ENCODE results near the gene SPON2. TPM values are rescaled to one million over a fixed set of nuclear protein-coding genes. Genes with fewer than 3 reads are reported as not detected.

The SPON2 gene
- total RNA-seq, 3 donors from 2014 or later (not counting 1 experiment from before 2014, with no cell fraction given) = 1,124 to 1,574 (median 1,339) TPM

DNA sequence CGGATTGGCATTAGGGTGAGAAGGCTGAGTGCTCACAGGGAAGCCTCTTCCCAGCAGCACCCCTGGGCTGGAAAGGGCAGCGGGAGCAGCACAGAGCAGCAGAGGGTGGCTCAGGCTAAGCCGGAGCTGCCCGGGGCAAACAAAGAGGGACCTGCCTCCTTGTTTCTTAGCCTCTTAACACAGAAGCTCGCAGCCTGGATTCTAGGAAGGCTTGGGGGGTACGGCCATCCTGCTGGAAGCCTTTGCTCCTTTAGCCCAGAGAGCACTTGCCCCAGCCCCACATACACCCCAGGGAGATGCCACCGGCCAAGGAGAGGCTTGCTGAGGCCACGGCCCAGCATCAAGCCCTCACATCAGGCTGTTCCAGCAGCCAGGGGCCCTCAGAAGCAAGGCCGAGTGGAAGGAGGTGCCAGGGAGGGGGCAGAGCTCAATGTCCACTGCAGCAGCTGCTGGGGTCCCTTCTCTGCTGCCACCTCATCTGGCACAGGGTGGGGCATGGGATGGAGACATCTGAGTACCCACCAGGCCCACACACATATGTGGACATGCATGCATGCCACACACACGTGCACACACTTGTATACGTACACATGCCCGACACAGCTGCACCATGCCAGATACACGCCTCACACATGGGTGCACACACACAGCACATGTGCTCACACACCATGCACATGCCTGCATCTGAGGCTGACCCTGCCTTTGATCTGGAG, 20.3 kb upstream of the SPON2 start:
- H3K27ac Mint-ChIP-seq = peak overlapping the region; percentile 43 to 65
- 94% methylated on average over 13 of the region's 13 CpGs for WGBS (ENCODE audit: insufficient coverage)

DNA sequence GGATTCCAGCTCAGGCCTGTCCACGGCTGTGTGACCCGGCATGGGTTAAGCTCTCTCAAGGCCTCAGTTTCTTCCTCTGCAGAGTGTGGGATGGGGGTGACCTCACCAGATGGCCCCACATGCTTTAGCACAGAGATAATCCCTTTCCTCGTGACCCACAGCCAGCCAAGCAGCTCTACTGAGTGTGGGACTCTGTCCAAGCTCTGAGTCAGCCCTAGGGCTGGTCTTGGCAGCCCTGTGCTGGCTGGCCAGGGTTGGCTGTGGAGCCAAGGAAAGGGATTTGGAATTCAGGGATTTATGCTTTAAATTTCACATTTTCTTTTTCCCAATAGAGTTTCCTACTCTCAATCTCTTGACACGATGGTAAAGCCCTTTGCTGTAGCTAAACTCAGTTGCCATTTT, 19.7 kb upstream of the SPON2 start:
- Mint-ChIP-seq H3K4me1 (peaks cover 28 to 49% of the 10 kb centered on the region in 2 donors), H3K9me3 (no peaks in the 10 kb centered on the region), H3K4me3 (no peak overlapping the region)

More for the DNA sequence above, 20.3 kb upstream of the SPON2 start:
- H3K4me3 Mint-ChIP-seq = no peak overlapping the region
- Histone ChIP-seq H3K4me3 (ENCODE audit: low read length) (no peak overlapping the region), H3K4me1 (ENCODE audit: control insufficient read depth, insufficient read depth, low read length) (peaks cover 48% of the 10 kb centered on the region), H3K9me3 (ENCODE audit: control insufficient read depth, insufficient read depth, low read length) (no peaks in the 10 kb centered on the region), H3K27ac (ENCODE audit: low read length) (no peak overlapping the region), H3K27me3 (ENCODE audit: control insufficient read depth, insufficient read depth, low read length) (no peaks in the 10 kb centered on the region), H3K36me3 (ENCODE audit: control insufficient read depth, insufficient read depth, low read length) (peaks cover 19% of the 10 kb centered on the region)
- intact Hi-C loops (cut with micrococcal nuclease) = no loop called here
- TF ChIP-seq, protein P1, sequence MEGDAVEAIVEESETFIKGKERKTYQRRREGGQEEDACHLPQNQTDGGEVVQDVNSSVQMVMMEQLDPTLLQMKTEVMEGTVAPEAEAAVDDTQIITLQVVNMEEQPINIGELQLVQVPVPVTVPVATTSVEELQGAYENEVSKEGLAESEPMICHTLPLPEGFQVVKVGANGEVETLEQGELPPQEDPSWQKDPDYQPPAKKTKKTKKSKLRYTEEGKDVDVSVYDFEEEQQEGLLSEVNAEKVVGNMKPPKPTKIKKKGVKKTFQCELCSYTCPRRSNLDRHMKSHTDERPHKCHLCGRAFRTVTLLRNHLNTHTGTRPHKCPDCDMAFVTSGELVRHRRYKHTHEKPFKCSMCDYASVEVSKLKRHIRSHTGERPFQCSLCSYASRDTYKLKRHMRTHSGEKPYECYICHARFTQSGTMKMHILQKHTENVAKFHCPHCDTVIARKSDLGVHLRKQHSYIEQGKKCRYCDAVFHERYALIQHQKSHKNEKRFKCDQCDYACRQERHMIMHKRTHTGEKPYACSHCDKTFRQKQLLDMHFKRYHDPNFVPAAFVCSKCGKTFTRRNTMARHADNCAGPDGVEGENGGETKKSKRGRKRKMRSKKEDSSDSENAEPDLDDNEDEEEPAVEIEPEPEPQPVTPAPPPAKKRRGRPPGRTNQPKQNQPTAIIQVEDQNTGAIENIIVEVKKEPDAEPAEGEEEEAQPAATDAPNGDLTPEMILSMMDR (IDR thresholded peaks at IDR 0.05) = no peak
- H3K27me3 Mint-ChIP-seq (ENCODE audit: low read depth in 2 of 2) = no peaks in the 10 kb centered on the region
- DNase-seq (peak; percentile 12 to 15), ATAC-seq (peak in 2 of 3 donors; percentile 18 to 30)
- H3K9me3 Mint-ChIP-seq = no peaks in the 10 kb centered on the region
- H3K4me1 Mint-ChIP-seq = peaks cover 30 to 51% of the 10 kb centered on the region in 2 donors
- no peaks in the 10 kb centered on the region for H3K36me3 Mint-ChIP-seq

DNA sequence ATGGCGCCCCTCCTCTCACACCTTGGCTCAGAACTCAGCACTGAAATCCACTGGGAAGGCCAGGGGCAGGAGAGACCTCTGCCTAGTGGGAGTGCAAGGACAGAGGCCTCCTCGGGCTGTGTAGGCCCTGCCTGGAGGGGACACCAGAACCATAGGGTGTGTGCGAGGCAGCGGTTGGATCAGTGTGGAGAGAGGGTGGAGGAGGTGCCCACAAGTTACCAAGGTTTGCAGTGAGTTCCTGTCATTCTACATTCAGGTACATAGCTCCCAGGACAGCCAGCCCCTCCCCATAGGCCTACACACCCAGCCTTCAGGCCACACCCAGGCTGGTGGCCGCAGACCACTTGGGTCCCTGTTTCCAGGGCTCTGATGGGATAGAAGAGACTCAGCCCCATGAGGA, 19.2 kb upstream of the SPON2 start:
- WGBS (ENCODE audit: insufficient coverage) = 63% methylated on average over 3 of the region's 5 CpGs
- peak overlapping the region; percentile 77 to 83 for H3K27ac Mint-ChIP-seq
- peaks cover 28 to 48% of the 10 kb centered on the region in 2 donors for H3K4me1 Mint-ChIP-seq
- TF ChIP-seq, protein P1 (IDR thresholded peaks at IDR 0.05) = no peak
- no peak overlapping the region for H3K4me3 ChIP-seq (ENCODE audit: low read length)
- no peak overlapping the region for H3K4me3 Mint-ChIP-seq
- H3K27me3 ChIP-seq (ENCODE audit: control insufficient read depth, insufficient read depth, low read length) = no peaks in the 10 kb centered on the region
- no peaks in the 10 kb centered on the region for H3K9me3 Mint-ChIP-seq
- peak in 1 of 2 donors; percentile 1 for DNase-seq
- H3K4me1 ChIP-seq (ENCODE audit: control insufficient read depth, insufficient read depth, low read length) = peaks cover 41% of the 10 kb centered on the region
- no peaks in the 10 kb centered on the region for H3K9me3 ChIP-seq (ENCODE audit: control insufficient read depth, insufficient read depth, low read length)
- intact Hi-C loops (cut with micrococcal nuclease) = no loop called here
- H3K36me3 Mint-ChIP-seq = no peaks in the 10 kb centered on the region
- H3K27me3 Mint-ChIP-seq (ENCODE audit: low read depth in 2 of 2) = no peaks in the 10 kb centered on the region
- H3K36me3 ChIP-seq (ENCODE audit: control insufficient read depth, insufficient read depth, low read length) = peaks cover 10% of the 10 kb centered on the region
- no peak for ATAC-seq
- H3K27ac ChIP-seq (ENCODE audit: low read length) = no peak overlapping the region

More for the DNA sequence above, 19.7 kb upstream of the SPON2 start:
- H3K4me3 ChIP-seq (ENCODE audit: low read length) = no peak overlapping the region
- no peaks in the 10 kb centered on the region for H3K27me3 ChIP-seq (ENCODE audit: control insufficient read depth, insufficient read depth, low read length)
- peaks cover 46% of the 10 kb centered on the region for H3K4me1 ChIP-seq (ENCODE audit: control insufficient read depth, insufficient read depth, low read length)
- Mint-ChIP-seq H3K27ac (peak overlapping the region; percentile 43 to 77), H3K36me3 (no peaks in the 10 kb centered on the region), H3K27me3 (ENCODE audit: low read depth in 2 of 2) (no peaks in the 10 kb centered on the region)
- DNase-seq (no peak), ATAC-seq (no peak)
- 93% methylated on average over 3 of the region's 4 CpGs for WGBS (ENCODE audit: insufficient coverage)
- H3K9me3 ChIP-seq (ENCODE audit: control insufficient read depth, insufficient read depth, low read length) = no peaks in the 10 kb centered on the region
- no peak overlapping the region for H3K27ac ChIP-seq (ENCODE audit: low read length)
- peaks cover 14% of the 10 kb centered on the region for H3K36me3 ChIP-seq (ENCODE audit: control insufficient read depth, insufficient read depth, low read length)
- intact Hi-C loops (cut with micrococcal nuclease) = no loop called here
- TF ChIP-seq, protein P1 (IDR thresholded peaks at IDR 0.05) = no peak

All from natural killer cell (primary cell).